ENCODE results near the gene FHIT. TPM values are rescaled to one million over a fixed set of nuclear protein-coding genes. Genes with fewer than 3 reads are reported as not detected.

Gene FHIT
- total RNA-seq, 1 donor from 2014 or later = 11.5 TPM

- DNase-seq (ENCODE audit: low read depth) = no peak
- no peaks in the 10 kb centered on the region for H3K36me3 ChIP-seq (ENCODE audit: control insufficient read depth, insufficient read depth, low read length)
- TF ChIP-seq CTCF (IDR thresholded peaks at IDR 0.05; ENCODE audit: insufficient read depth, low read length, poor library complexity, severe bottlenecking) = no peak
- H3K4me3 ChIP-seq (ENCODE audit: low read depth, low read length) = no peak overlapping the region
- H3K27me3 ChIP-seq (ENCODE audit: control insufficient read depth, insufficient read depth, low read length) = no peaks in the 10 kb centered on the region
These were observed 858.8 kb downstream of the FHIT start for GRCh38 chr3:60392501-60392900.

- no peak overlapping the region for H3K4me3 ChIP-seq (ENCODE audit: low read depth, low read length)
- DNase-seq (ENCODE audit: low read depth) = no peak
- no peaks in the 10 kb centered on the region for H3K36me3 ChIP-seq (ENCODE audit: control insufficient read depth, insufficient read depth, low read length)
- H3K27me3 ChIP-seq (ENCODE audit: control insufficient read depth, insufficient read depth, low read length) = no peaks in the 10 kb centered on the region
- no peak for TF ChIP-seq CTCF (IDR thresholded peaks at IDR 0.05; ENCODE audit: insufficient read depth, low read length, poor library complexity, severe bottlenecking)
These were observed 860.0 kb downstream of the FHIT start for GRCh38 chr3:60391292-60391691.

GRCh38 chr3:60388731-60389130, 862.5 kb downstream of the FHIT start:
- Histone ChIP-seq H3K4me3 (ENCODE audit: low read depth, low read length) (no peak overlapping the region), H3K36me3 (ENCODE audit: control insufficient read depth, insufficient read depth, low read length) (no peaks in the 10 kb centered on the region), H3K27me3 (ENCODE audit: control insufficient read depth, insufficient read depth, low read length) (no peaks in the 10 kb centered on the region)
- DNase-seq (ENCODE audit: low read depth) = no peak
- no peak for TF ChIP-seq CTCF (IDR thresholded peaks at IDR 0.05; ENCODE audit: insufficient read depth, low read length, poor library complexity, severe bottlenecking)

- no peak for TF ChIP-seq CTCF (IDR thresholded peaks at IDR 0.05; ENCODE audit: insufficient read depth, low read length, poor library complexity, severe bottlenecking)
- no peak for DNase-seq (ENCODE audit: low read depth)
- Histone ChIP-seq H3K27me3 (ENCODE audit: control insufficient read depth, insufficient read depth, low read length) (no peaks in the 10 kb centered on the region), H3K36me3 (ENCODE audit: control insufficient read depth, insufficient read depth, low read length) (no peaks in the 10 kb centered on the region), H3K4me3 (ENCODE audit: low read depth, low read length) (no peak overlapping the region)
These were observed 864.9 kb downstream of the FHIT start for GRCh38 chr3:60386306-60386705.

- DNase-seq (ENCODE audit: low read depth) = no peak
- no peak overlapping the region for H3K4me3 ChIP-seq (ENCODE audit: low read depth, low read length)
- H3K36me3 ChIP-seq (ENCODE audit: control insufficient read depth, insufficient read depth, low read length) = no peaks in the 10 kb centered on the region
- TF ChIP-seq CTCF (IDR thresholded peaks at IDR 0.05; ENCODE audit: insufficient read depth, low read length, poor library complexity, severe bottlenecking) = no peak
- H3K27me3 ChIP-seq (ENCODE audit: control insufficient read depth, insufficient read depth, low read length) = no peaks in the 10 kb centered on the region
These were observed 866.9 kb downstream of the FHIT start for GRCh38 chr3:60384341-60384740.

- DNase-seq (ENCODE audit: low read depth) = no peak
- Histone ChIP-seq H3K36me3 (ENCODE audit: control insufficient read depth, insufficient read depth, low read length) (no peaks in the 10 kb centered on the region), H3K27me3 (ENCODE audit: control insufficient read depth, insufficient read depth, low read length) (no peaks in the 10 kb centered on the region), H3K4me3 (ENCODE audit: low read depth, low read length) (no peak overlapping the region)
- TF ChIP-seq CTCF (IDR thresholded peaks at IDR 0.05; ENCODE audit: insufficient read depth, low read length, poor library complexity, severe bottlenecking) = no peak
These were observed 867.9 kb downstream of the FHIT start for GRCh38 chr3:60383345-60383744.

Measured in kidney epithelial cell (primary cell).